ENCODE measurements around the gene CBFA2T2. TPM values are rescaled to one million over a fixed set of nuclear protein-coding genes. Genes with fewer than 3 reads are reported as not detected.

Gene CBFA2T2
- total and polyA plus RNA-seq, 2 donors (not counting 1 experiment from before 2014, with no cell fraction given) = 26.9 to 30.0 TPM

DNA sequence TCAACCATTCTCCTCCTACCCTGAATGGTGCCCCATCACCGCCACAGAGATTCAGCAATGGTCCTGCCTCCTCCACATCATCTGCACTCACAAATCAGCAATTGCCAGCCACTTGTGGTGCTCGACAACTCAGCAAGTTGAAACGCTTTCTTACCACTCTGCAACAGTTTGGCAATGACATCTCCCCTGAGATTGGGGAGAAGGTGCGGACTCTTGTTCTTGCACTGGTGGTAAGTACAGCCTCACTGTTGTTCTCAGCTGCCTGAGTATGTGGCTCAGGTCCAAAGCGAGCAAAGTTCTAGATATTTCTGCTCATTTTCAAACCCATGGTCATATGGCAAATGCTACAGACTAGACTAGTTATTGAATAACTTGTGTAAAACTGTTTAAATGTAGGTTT is 121.2 kb downstream of the CBFA2T2 start:
- WGBS (ENCODE audit: insufficient coverage) = 80% methylated on average over 3 of the region's 5 CpGs
- H3K4me3 ChIP-seq (ENCODE audit: control extremely low read depth in 1 of 5, extremely low read depth in 1 of 5, insufficient read depth in 1 of 5, low read depth in 2 of 5, low read length in 4 of 5) = no peak overlapping the region
- H3K9ac ChIP-seq (ENCODE audit: low read length) = no peak overlapping the region
- Mint-ChIP-seq H3K4me1 (peaks cover 41% of the 10 kb centered on the region), H3K27ac (peak overlapping the region; percentile 16), H3K9me3 (ENCODE audit: insufficient read depth) (no peaks in the 10 kb centered on the region), H3K4me3 (peak overlapping the region; percentile 24), H3K27me3 (no peaks in the 10 kb centered on the region)
- H3K36me3 ChIP-seq (replicated peaks in 1 of 2; ENCODE audit: control extremely low read depth in 1 of 2, control insufficient read depth in 1 of 2, extremely low read depth in 1 of 2, insufficient read depth in 2 of 2, low read length in 1 of 2) = peaks cover 0 to 50% of the 10 kb centered on the region in 2 experiments
- H3K79me2 ChIP-seq (ENCODE audit: control insufficient read depth, insufficient read depth, low read length) = peaks cover 14% of the 10 kb centered on the region
- CTCF ChIA-PET = no interaction called here
- intact Hi-C loops (cut with micrococcal nuclease) = no loop called here
- H3K4me2 ChIP-seq (replicated peaks; ENCODE audit: low read depth, low read length, poor library complexity, severe bottlenecking) = no peak overlapping the region
- no peak overlapping the region for H2AFZ ChIP-seq (ENCODE audit: insufficient read depth, low read depth, low read length, poor library complexity, severe bottlenecking)
- no peak for TF ChIP-seq EZH2 (IDR thresholded peaks at IDR 0.05; ENCODE audit: borderline replicate concordance, insufficient read depth, low read depth, low read length, poor library complexity, severe bottlenecking)
- TF ChIP-seq, protein P1, sequence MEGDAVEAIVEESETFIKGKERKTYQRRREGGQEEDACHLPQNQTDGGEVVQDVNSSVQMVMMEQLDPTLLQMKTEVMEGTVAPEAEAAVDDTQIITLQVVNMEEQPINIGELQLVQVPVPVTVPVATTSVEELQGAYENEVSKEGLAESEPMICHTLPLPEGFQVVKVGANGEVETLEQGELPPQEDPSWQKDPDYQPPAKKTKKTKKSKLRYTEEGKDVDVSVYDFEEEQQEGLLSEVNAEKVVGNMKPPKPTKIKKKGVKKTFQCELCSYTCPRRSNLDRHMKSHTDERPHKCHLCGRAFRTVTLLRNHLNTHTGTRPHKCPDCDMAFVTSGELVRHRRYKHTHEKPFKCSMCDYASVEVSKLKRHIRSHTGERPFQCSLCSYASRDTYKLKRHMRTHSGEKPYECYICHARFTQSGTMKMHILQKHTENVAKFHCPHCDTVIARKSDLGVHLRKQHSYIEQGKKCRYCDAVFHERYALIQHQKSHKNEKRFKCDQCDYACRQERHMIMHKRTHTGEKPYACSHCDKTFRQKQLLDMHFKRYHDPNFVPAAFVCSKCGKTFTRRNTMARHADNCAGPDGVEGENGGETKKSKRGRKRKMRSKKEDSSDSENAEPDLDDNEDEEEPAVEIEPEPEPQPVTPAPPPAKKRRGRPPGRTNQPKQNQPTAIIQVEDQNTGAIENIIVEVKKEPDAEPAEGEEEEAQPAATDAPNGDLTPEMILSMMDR (IDR thresholded peaks at IDR 0.05) = no peak
- no peaks in the 10 kb centered on the region for H4K20me1 ChIP-seq (ENCODE audit: control insufficient read depth, insufficient read depth, low read length, poor library complexity, severe bottlenecking)
- no peaks in the 10 kb centered on the region for H3K27me3 ChIP-seq (replicated peaks in 1 of 4; ENCODE audit: control extremely low read depth in 1 of 4, control insufficient read depth in 3 of 4, insufficient read depth in 4 of 4, low read length in 3 of 4)
- no peak overlapping the region for H3K27ac ChIP-seq (ENCODE audit: low read length in 2 of 2)
- POLR2A ChIA-PET = no interaction called here
- no peak for DNase-seq
- no peaks in the 10 kb centered on the region for H3K9me3 ChIP-seq (ENCODE audit: control extremely low read depth in 1 of 3, control insufficient read depth in 2 of 3, insufficient read depth in 1 of 3, low read length in 2 of 3)
- ATAC-seq (ENCODE audit: low read depth) = no peak
- peaks cover 39 to 42% of the 10 kb centered on the region in 2 donors for H3K4me1 ChIP-seq (ENCODE audit: control insufficient read depth in 2 of 2, insufficient read depth in 2 of 2, low read length in 2 of 2)

DNA sequence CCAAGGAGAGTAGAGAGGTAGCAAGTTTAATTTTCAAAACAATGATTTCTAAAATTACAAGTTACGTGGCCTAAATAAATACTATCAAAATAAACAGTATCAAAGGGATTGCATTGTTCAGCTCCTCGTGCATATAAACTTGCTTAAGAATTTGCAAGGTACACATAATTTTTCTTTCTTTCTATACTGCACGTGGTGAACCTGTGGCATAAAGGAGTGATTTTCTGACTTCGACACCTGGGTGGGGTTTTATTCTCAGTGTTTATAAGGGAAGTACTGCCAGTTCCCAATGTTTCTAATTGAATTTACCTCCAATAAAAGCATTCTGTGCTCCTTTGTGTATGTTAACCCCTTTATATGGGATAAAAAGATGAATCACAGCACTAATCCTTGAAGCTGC is 122.1 kb downstream of the CBFA2T2 start:
- intact Hi-C loops (cut with micrococcal nuclease) = no loop called here
- ChIA-PET POLR2A (no interaction called here), CTCF (no interaction called here)
- Mint-ChIP-seq H3K4me3 (no peak overlapping the region), H3K4me1 (peaks cover 32% of the 10 kb centered on the region), H3K27ac (no peak overlapping the region), H3K27me3 (no peaks in the 10 kb centered on the region), H3K9me3 (ENCODE audit: insufficient read depth) (no peaks in the 10 kb centered on the region)
- TF ChIP-seq EZH2 (IDR thresholded peaks at IDR 0.05; ENCODE audit: borderline replicate concordance, insufficient read depth, low read depth, low read length, poor library complexity, severe bottlenecking) = no peak
- TF ChIP-seq, protein P1 (IDR thresholded peaks at IDR 0.05) = no peak
- no peak for ATAC-seq (ENCODE audit: low read depth)
- Histone ChIP-seq H3K4me2 (replicated peaks; ENCODE audit: low read depth, low read length, poor library complexity, severe bottlenecking) (no peak overlapping the region), H4K20me1 (ENCODE audit: control insufficient read depth, insufficient read depth, low read length, poor library complexity, severe bottlenecking) (no peaks in the 10 kb centered on the region), H3K79me2 (ENCODE audit: control insufficient read depth, insufficient read depth, low read length) (peaks cover 18% of the 10 kb centered on the region), H3K36me3 (replicated peaks in 1 of 2; ENCODE audit: control extremely low read depth in 1 of 2, control insufficient read depth in 1 of 2, extremely low read depth in 1 of 2, insufficient read depth in 2 of 2, low read length in 1 of 2) (peaks cover 0 to 53% of the 10 kb centered on the region in 2 experiments), H2AFZ (ENCODE audit: insufficient read depth, low read depth, low read length, poor library complexity, severe bottlenecking) (no peak overlapping the region), H3K4me3 (ENCODE audit: control extremely low read depth in 1 of 5, extremely low read depth in 1 of 5, insufficient read depth in 1 of 5, low read depth in 2 of 5, low read length in 4 of 5) (no peak overlapping the region), H3K4me1 (ENCODE audit: control insufficient read depth in 2 of 2, insufficient read depth in 2 of 2, low read length in 2 of 2) (peaks cover 30 to 33% of the 10 kb centered on the region in 2 donors), H3K27ac (ENCODE audit: low read length in 2 of 2) (no peak overlapping the region), H3K9me3 (ENCODE audit: control extremely low read depth in 1 of 3, control insufficient read depth in 2 of 3, insufficient read depth in 1 of 3, low read length in 2 of 3) (no peaks in the 10 kb centered on the region), H3K9ac (ENCODE audit: low read length) (no peak overlapping the region), H3K27me3 (replicated peaks in 1 of 4; ENCODE audit: control extremely low read depth in 1 of 4, control insufficient read depth in 3 of 4, insufficient read depth in 4 of 4, low read length in 3 of 4) (no peaks in the 10 kb centered on the region)
- no peak for DNase-seq
- no CpG with 5 or more reads among the region's 4 CpGs for WGBS (ENCODE audit: insufficient coverage)

Measured in B cell (primary cell).